HL-60/S4 treated with phorbol 12-myristate 13-acetate at 8.2 ng/mL for 4 days and 3 days (cell line): ENCODE measurements around the gene CAMSAP1.

Experiments used
- in situ Hi-C: fragments of 300-500 bp; cut with MboI; formaldehyde crosslinking; loops from 2 replicates; pipeline ENCODE4 v1.15.0; 2022; ENCODE audit warnings: low sequenced_read_pairs

Gene CAMSAP1

DNA sequence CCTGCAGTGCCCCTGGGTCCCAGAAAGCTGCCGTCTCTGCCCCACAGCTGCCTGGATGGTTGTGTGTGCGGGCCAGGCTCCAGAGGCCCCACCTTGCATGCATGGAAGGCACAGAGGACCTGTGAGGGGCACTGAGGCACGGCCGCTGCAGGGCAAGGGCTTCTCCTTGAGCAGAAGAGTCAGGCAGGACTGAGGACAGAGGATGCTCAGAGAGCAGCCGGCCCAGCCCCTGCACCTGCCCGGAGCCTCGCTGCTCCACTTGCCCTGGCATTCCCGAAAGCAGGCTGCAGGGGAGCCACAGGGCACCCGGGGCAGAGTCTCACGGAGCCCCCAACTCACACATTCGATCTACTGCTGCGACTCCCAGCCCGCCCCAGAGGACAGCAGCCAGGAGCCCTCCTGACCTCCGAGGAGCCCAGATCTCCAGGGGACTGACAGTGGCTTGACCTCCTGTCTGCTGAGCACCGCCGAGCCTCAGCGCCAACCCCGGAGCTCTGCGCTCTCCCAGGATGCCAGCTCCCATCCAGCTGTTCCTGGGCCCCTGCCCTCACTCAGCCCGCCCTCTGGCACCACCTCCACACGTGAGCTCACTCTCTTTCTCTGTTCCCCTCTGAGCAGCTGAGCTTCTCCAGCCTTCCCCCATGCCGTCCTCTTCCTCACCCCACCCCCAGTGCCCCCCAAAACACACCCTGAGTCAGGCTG lies 110.4 kb downstream of the CAMSAP1 start:
- in situ Hi-C loops: no loop called here

DNA sequence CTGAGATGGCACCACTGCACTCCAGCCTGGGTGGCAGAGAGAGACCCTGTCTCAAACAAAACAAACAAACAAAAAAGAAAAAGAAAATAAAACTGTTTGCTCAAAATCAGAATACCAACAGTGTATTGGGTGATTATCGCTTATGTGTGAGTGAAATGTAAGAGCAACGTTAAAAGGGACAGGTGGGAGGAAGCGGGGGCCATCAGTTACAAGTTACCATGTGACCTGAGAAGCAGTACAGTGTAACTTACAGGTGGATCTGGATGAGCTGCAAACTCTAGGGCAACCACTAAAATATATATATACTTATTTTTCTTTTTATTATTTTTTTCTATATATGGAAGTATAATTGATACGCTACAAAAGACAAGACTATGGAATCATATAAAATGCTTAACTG lies 112.0 kb downstream of the CAMSAP1 start:
- in situ Hi-C loops: no loop called here

DNA sequence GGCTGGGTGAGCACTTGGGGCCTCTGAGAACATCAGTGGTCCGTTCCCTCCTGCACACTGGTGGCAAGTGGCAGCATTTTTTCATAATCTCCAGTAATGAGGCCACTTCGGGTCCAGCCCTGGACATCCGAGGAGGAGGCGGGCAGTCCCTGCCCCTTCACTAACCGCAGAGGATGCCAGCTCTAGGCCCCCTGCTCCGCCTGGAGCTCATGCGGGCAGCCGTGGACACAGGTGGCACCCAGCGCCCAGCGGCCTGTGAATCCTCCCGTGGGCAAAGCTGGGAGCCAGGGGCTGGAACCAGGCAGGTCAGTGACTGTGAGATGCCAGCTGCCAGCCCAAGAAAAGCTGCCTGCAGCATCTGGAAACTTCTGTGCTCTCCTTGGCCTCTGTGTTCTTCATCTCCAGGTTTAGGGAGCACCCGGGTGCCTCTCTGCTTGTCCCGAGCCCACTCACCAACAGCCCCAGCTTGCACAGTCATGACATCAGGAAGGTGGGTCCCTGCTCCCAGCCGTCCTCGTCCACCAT lies 112.9 kb downstream of the CAMSAP1 start:
- in situ Hi-C loops: no loop called here

DNA sequence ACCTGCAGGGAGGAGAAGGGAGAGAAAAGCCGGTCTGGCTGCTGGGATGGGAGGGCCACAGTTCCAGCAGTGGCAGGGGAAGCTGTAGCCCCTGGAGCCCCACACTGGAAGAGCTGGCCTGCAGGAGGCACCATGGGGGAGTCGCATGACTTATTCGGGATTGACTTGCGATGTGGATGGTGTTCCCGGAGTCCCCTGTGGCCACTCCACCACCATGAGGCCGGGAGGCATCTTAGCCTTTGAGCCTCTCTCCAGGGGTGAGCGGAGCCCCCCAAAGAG lies 113.3 kb downstream of the CAMSAP1 start:
- in situ Hi-C loops: no loop called here

DNA sequence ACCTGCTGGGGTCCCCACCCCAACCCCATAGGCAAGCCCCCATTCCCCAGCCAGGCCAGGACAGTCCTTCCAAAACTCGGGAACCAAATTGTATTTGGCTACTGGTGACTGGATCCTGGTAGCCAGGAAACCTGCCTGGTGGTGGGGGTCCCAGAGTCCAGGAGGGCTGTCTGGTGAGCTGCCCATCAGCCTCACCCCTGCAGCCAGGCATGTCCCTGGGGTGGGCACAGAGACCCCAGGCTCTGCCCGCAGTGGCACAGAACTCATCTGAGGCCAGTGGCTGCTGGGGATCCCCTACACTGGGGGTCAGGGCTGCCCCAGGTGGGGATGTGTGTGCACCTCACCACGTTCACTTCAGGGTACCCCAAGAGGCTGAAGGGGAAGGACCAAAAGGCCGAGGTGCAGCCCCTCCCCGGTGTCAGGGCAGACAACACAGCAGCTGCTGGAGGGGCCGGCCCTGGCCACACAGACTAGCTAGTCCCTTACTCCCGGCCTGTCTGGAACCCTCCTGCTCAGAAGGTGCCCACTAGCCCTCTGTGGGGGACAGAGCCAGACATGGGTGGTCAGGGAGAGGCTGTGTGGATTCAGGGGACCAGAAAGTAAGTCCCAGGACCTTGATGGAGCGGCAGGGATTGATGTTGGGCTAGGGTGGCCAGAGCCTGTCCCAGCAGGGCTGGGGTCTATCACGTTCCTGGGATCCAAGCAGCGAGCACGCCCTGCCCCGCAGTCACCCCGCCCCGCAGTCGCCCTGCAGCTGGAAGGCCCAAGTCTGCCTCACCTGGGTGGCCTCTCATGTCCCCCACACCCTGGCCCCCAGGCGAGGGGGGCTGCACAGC lies 113.9 kb downstream of the CAMSAP1 start:
- in situ Hi-C loops: no loop called here

DNA sequence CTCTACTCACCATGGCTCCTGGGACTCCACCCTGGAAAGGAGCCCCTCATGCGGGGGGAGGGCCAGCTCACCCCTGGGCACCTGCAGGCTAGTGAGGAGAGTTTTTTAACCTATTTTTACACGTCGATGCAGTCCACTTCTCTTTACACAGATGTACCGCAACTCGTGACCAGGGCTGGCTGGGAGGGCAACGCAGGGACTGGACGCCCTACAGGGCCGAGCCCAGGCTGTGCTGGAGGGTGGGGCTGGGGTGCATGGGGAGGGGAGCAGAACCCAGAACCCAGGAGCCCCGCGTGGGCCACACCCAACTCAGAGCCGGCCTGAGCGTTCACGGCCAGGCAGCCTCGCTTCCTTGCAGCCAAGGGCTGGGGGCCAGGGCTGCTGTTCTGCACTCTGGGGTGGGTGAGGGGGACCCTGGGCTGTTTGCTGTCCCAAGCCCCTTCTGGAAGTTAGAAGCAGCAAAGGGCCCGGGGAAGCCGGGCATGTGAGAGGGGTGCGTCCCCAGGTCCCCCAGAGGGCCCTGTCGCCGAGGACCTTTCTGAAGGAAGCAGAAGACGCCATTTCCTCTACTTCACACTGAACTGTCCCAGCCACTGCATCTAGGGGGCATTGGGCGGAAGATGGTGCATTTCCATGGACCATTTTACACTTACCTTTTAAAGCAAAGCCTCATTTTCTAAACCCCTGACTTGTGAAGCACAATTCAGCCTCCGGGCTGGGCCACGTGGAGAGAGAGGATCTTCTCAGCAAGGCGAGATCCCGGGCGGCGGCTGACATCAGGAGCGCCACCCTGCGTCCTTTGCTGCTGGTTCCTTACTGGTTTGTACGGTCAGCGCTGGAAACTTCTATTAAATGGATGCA lies 114.8 kb downstream of the CAMSAP1 start:
- in situ Hi-C loops: no loop called here

DNA sequence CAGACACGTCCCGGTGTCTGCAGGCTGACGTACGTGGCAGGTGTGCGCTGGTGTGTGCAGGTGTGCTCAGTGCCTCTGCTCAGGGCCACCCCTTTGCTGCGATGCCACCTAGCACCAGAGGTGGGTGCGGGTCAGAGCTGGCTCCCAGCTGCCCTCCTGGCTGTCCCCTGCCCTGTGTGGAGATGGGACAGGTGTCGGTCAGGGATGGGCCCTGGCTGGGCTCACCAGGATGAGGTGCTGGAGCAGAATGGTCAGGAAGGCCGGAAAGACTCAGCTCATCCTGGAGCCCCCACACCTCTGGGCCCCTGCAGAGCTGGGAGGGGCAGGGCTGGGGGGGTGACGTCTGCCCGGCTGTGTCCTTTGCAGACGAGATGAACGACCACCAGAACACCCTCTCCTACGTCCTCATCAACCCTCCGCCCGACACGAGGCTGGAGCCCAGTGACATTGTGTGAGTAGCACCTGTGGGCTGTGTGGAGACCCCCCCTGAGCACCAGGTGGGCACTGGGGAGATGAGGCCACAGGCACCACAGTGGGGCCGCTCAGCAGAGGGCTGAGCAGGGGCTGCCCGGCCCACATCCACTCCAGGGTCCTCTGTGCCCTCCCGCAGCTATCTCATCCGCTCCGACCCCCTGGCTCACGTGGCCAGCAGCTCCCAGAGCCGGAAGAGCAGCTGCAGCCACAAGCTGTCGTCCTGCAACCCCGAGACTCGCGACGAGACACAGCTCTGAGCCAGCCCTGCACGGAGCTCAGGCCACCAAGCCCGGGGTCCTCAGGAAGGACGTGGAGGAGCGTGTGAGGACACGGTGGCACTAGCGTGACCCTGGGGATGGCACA lies 115.7 kb downstream of the CAMSAP1 start:
- in situ Hi-C loops: no loop called here

DNA sequence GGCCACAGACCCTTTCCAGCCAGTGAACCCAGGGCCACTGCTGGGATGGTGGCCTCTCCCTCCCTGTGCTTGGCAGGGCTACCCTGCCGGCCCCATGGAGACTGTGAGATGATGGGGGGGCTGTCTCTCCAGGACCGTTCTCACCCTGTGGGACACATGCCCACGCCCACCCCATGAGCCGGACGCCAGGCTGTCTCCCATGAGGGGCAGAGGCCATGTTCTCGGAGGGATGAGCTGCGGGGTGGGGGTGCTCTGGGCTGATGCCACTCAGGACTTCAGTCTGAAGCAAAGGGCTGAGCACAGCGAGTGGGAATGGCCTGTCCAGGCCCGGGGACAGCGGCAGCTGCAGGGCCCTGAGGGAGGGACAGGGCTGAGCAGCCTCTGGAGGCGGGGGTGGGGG lies 116.5 kb downstream of the CAMSAP1 start:
- in situ Hi-C loops: no loop called here

DNA sequence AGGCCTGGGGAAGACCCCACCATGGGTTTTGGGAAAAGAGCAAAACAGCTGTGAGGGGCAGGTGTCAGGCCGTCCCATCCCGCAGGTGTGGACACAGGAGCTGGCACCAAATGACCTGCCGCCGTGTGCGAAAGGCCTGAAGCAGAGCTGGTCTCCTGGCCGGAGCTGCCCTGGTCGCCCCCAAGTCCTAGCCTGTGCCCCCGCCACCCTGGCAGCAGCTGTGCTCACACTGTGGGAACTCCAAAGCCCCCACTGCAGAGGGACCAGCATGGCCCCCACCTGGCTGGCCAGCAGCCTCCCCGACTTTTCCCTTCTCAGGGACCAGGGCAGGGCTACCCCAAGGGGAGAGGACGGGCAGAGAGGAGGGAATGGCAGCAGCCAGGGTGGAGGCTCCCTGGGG lies 117.0 kb downstream of the CAMSAP1 start:
- in situ Hi-C loops: no loop called here

DNA sequence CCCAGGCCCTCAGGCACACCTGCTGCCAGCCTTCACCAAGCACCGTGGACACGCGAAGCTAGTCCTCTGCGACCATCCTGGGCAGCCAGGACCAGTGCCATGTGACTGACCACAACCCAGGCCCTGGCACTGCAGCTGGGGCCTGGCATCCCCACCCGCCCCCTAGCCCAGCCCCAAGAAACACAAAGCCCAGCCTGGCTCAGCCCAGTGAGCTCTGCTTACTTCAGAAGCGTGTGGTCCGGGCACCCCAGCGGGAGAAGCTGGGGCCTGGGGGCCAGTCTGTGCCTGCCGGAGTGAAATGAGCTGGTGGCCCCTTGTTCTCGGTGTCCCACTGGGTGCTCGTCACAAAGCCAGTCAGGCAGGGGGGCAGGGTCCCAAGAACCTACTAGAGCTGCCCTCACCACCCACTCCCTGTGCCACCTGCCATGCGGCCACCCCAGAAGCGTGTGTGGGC lies 117.5 kb downstream of the CAMSAP1 start:
- in situ Hi-C loops: no loop called here

DNA sequence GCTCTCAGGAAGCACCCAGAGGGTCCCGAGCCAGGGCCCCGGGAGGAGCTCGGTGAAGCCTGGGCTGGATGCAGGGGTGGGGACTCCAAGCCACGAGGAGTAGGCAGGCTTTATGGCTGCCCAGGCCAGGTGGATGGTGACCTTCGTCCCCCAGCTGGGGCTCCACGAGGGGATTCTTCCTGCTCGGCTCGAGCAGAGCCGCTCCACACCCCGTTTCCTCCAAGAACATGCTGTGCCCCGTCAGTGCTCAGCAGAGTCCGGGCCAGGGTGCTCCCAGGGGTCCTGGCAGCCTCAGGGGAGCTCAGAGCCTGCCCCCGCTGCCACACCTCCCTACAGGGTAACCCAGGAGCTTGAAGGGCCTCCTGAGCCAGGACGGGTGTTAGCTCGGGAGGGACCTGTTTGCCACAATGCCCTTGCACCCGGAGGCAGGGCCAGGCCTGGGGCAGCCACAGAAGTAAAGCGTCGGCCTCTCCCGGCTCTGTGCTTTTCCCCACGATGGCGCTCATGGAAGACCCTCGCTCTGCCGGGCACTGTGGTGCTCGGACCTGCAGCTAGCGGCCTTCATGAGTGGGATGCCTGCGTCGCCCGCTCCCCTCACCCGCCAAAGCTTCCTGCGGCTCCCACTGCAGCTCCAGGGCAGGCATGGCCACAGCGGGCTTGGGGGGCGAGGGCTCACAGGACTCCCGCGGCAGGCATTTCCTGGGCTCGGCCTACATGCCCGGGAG lies 118.6 kb downstream of the CAMSAP1 start:
- in situ Hi-C loops: no loop called here

DNA sequence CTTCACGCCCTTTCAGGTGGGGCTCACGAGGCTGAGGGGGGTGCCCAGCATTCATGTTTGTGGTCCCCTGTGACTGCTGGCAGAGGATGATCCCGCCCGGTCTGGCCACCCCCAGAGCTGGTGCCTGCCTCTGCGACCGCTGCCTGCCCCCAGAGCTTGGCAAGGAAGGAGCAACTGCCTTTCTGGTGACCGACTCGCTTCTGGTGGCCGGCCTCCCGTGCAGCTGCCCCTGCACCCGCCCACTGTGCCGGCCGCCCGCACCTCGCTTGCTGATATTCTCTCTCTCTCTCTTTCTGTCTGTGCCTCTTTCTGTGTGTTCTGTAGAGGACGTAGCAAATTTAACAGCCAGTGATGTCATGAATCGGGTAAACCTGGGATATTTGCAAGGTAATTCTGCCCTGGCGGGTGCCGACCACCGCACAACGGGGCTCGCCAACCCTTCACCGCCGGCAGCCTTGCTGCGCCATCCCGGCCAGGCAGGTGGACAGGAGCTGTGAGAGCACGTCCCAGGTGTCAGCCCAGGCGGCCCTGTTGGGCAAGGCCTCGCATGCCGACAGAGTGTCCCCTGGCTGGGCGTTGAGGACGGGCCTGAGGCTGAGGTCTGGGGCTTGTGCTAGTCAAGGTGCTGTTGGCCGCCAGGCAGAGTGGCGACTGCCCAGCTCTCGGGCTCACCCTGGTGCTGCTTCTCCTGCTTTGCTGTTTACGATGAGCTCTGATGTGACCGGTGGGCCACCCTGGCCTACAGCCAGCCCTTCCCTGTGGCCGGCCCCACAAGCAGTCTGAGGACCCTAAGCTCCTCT lies 119.4 kb downstream of the CAMSAP1 start:
- in situ Hi-C loops: no loop called here

DNA sequence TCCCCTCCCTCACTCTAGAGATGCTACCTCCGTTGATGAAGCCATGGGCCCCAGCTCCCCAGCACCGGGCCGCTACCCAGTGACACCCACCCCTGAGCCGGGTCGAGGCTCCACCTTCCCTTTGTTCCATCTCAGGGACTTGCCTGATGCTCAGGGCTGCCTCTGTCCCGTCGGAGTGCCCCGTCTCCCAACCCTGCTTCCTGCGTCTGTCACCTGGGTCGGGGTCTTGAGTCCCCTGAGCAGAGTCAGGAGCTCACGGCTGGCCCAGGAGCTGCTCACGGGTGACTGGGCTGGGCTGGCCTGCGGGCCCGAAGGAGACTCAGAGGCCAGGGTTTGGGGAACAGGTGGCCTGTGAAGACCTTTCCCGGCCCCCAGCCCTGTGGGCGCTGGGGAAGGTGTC lies 120.0 kb downstream of the CAMSAP1 start:
- in situ Hi-C loops: no loop called here

DNA sequence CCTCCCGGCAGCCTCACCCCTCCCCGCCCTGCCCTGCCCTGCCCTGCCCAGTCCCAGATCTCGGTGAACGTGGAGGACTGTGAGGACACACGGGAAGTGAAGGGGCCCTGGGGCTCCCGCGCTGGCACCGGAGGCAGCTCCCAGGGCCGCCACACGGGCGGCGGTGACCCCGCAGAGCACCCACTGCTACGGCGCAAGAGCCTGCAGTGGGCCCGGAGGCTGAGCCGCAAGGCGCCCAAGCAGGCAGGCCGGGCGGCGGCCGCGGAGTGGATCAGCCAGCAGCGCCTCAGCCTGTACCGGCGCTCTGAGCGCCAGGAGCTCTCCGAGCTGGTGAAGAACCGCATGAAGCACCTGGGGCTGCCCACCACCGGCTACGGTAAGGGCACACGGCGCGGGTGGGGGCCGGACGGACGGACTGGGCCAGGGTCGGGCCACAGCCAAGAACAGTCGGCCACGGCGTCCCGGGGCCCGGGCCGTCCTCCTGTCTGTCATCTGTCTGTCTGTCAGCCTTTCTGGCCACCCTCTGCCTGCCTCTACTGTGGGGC lies 121.1 kb downstream of the CAMSAP1 start:
- in situ Hi-C loops: no loop called here

DNA sequence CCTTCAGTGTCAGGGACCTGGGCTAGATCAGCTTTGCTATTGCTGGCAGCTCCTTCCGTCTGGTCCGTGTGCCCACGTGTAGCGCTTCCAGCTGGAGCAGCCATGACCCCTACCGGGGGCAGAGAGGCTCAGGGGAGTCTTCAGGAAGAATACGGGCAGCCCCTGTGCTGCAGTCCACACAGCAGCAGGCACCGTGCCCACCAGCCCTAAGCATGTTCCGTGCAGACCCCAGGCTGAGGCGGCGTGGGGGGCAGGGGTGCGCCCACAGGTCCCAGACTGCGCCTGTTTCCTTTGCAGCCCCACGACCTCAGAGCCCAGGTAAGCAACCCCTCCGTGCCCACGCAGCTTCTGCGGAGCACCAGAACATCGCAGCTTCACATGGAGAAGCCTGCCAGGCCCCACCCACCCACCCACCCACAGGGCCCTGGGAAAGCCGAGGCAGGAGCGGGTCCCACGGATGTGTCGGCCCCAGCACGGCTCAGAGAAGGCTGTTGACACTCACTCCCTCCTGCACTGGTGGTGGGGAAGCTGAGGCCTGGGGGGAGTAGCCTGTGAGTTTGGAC lies 122.3 kb downstream of the CAMSAP1 start:
- in situ Hi-C loops: no loop called here

DNA sequence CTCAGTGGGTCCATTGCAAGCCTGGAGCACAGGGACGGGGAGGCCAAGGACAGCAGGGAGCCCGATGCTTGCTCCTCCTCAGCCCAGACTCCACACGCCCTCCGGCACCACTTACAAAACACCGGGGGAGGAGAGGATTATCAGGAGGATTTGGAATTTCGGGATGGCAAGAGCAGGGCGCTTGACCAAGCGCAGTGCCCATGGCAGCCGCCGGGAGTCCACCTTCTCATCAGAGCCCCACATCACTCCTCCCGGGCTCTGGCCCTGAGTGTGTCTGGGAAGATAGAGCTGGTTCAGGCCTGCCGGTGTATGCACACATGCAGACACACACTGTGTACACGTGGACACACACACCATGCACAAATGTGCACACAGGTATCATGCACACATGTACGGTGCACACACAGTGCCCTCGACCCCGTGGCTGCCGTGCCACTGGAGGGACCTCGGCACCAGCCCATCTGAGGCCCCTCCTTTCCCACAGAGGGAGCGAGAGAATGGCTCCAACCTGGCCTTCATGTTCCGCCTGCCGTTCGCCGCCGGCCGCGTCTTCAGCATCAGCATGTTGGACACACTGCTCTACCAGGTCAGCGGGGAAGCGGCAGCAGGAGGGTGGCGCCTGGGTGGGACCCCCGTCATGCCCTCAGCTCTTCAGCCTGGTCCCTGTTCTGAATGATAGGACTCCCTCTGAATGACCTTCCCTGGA lies 123.7 kb downstream of the CAMSAP1 start:
- in situ Hi-C loops: no loop called here

DNA sequence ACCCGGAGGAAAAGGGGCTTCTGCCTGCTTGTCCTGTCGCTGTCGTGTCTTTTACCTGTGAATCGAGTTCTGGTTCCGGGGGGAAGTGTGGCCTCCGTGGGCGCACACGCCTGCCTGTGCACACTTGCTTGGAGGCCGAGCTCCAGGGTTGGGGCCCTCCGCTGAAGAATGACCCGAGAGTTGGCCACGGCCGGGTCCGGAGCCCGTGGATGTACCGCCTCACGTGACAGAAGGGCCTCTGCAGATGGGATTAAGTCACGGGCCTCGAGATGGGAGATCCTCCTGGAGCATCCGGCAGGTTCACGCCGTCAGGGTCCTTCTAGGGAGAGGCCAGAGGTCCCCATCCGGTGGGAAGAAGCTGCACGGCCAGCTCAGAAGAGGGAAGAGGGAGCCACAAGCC lies 124.4 kb downstream of the CAMSAP1 start:
- in situ Hi-C loops: no loop called here

DNA sequence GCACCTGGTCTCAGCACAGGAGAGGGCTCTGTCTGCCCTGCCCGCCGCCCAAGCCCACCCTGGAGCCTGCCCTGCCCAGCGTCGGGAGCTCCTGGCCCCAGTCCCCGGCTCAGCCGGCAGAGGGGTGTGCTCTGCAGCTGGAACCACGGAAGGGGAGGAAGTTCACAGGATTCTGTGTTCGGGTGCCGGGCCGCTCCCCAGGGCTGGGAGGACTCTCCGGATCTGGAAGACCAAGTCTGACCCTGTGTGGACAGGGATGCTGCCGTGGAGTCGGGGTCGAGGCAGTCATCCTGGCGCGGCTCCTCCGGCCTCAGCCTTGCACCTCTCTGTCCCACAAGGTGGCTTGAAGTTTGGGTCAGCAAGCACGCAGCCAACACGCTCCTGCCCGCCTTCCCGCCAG lies 126.7 kb downstream of the CAMSAP1 start:
- in situ Hi-C loops: no loop called here
